Amygdala (tissue), 56 donors: ENCODE measurements around the gene CD34.
A peak's percentile ranks its signal among the peaks of the same experiment; 100 is the strongest.

Experiments
- DNase-seq, 56 donors: peaks; one replicate each; lab custom pipeline; 2025; lab: John Stamatoyannopoulos, UW

The CD34 gene

GRCh38 chr1:207910591-207911354 lies at the start of gene CD34:
TSS of gene CD34 (minus strand) at chr1:207911125. CDS start at chr1:207911080, 45 bp downstream.
- peak in 3 of 56 donors; percentile 5 to 21 (median 15) for DNase-seq

GRCh38 chr1:207960346-207960745 lies 49.4 kb upstream of the CD34 start:
- no peak for DNase-seq

GRCh38 chr1:207959910-207960309 lies 49.0 kb upstream of the CD34 start:
- no peak for DNase-seq

GRCh38 chr1:207959141-207959825 lies 48.4 kb upstream of the CD34 start:
- peak in 26 of 56 donors; percentile 8 to 65 (median 20) for DNase-seq

DNA sequence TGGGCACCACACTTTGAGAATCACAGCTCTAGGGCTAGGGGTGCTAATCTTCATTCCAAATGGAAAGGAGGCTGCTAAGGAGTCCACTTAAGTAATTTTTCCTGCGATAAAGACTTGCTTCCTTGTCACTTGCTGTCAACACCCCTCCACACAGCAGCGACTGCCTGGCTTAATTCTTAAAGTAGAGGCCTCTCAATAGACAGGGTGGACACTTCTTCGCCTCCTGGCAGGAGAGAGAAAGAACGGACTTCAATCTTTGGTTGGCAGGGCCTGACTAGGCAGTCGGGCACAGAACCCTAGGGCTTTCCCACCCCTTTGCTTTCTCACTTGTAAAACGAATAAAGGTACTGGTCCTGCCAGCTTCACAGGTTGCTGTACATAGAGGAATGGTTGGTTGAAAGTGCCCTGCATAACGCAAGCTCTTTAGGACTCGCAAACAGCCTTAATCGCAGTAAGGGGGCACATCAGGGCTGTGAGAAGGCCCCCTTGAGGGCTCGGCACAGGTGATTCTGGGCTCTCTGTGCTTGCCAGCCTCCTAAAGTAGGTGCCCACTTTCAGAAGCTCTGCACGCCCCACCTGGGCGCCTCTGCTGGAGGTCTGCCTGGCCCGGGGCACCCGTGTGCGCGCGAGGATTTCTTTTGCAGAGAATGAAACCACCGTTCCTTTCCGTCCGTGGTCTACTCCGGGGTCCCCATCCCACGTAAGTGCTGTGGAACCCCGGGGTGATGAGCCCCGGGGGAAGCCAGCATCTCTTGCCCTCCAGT lies 47.6 kb upstream of the CD34 start:
- DNase-seq: no peak

GRCh38 chr1:207956986-207957385 lies 46.1 kb upstream of the CD34 start:
- no peak for DNase-seq

- no peak for DNase-seq
Measured at GRCh38 chr1:207954104-207954503, 43.2 kb upstream of the CD34 start.

- DNase-seq: no peak
Measured at GRCh38 chr1:207952617-207953542, 42.0 kb upstream of the CD34 start.

DNA sequence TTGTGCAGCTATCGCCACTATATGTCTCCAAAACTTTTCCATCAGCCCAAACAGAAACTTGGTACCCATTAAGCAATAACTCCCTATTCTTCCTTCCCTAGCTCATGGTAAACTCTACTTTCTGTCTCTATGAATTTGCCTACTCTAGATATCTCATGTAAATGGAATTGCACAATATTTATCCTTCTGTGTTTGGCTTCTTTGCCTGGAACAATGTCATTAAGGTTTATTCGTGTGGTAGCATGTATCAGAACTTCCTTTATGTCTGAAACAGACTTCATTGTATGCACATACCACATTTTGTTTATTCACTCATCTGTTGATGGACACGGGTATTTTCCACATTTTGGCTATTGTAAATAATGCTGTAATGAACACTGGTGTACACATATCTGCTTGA lies 40.7 kb upstream of the CD34 start:
- no peak for DNase-seq

DNA sequence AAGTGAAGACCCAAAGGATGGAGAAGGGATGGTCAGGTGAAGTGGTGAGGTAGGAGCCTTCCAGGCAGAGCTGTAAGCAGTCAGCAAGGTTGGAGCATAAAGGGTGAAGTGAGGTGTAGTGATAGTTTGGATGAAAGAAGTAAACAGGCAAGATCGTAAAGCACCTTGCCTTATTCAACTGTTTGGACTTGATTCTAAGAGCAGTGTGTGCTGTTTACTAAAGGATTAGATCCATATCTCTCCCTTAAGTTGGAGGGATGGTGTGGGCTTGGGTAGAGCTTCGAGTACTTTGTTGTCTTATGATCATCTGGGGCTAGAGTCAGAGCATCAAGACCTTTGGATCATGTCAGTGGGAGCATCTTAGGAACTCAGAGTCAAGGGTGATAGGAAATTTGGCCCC lies 39.8 kb upstream of the CD34 start:
- no peak for DNase-seq

DNA sequence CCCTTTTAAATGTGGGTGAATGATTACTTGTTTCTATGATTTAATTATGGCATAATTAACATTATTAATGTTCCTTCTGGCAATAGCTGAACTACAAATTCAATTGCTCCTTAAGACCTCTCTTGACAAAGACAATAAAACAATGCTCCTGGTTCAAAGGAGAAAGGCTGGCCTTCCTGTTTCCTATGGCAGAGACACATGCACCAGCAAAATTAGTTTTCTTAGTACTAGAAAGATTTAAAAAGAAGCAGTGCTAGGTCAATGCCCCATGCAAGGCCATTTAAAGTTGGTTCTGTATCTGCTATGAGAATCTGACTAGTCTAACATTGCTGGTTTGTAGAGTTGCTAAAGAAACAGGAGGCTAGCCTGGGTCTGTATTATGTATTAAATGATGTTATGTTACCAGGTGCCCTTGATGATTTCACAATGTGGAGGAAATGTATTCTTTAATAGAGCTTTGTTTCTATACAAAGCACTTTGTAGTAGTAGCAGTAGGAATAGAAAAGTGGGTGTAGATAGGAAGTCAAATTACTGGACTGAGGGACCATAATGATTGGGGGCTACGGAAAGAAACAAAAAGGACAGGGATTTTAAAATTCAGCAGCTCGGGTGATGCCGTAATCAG lies 38.8 kb upstream of the CD34 start:
- no peak for DNase-seq

DNA sequence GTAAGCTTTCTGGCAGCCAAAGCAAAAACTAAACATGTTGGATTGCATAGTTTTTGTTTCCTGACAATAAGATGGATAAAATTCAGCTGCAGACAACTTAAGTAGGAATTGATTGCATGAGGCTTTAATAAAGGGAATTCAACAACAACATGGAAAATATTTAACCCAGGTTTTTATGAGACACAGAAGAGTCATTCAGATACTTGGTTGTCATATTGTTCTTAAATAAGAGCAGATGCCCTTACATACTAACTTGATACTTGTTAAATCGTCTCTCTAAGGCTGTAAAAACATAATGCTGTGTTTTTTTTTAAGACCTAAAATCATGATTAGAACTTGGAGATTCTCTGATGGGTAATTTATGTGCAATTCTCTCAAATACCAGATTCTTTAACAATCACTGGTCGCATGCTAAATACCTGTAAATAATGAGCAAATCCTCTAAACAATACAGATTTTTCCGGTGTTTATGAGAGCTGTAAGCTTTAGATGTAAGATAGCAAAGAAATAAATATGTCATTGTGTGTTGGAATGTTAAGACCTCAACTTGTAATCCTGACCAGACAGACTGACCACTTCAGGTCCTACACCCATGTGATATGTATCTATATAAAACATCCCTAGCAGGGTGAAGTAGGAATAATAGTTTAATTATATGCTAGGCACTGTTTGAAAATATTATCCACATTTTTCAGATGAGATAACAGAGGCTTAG lies 37.8 kb upstream of the CD34 start:
- no peak for DNase-seq

DNA sequence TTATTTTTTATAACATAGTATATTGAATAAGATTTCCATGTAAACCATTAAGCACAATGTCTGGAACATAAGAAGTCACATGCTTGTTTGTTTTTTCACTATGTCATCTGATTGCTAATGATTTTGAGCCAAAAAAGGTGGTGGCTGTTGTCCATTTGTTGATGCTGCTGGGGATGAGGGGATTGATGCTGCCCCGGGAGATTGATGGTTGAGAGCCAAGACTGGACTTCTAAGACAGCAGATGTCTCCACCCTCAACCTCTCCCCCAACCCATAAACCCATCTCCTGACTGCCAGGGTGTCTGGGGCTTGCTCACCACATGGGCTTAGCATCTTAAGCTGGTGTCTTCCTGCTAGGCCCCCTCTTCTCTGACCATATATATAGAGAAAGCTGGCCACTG lies 35.8 kb upstream of the CD34 start:
- DNase-seq: no peak

GRCh38 chr1:207944571-207944970 lies 33.6 kb upstream of the CD34 start:
- DNase-seq: no peak

GRCh38 chr1:207942337-207942741 lies 31.4 kb upstream of the CD34 start:
- peak in 1 of 56 donors; percentile 10 for DNase-seq

DNA sequence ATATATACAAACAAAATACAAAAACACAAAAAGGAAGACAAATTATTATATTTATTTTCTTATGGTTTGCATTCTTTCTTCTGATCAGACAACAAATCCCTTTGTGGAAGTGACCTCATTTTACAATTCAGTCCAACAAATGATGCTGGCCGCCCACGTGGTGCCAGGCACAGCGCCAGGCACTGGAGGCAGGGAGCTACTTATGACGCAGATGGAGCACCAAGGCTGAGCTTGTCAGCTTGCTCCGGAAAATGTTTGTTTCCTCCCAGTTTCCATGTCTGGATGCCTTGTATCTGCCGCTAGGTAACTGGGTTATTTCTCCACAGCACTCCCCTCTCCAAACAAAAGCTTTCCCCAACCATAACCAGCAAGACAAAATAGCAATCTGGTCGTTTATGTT lies 30.7 kb upstream of the CD34 start:
- peak in 44 of 56 donors; percentile 11 to 78 (median 41) for DNase-seq

- DNase-seq: no peak
Measured at GRCh38 chr1:207938016-207938415, 27.1 kb upstream of the CD34 start.

- DNase-seq: no peak
Measured at GRCh38 chr1:207937204-207937603, 26.3 kb upstream of the CD34 start.

DNA sequence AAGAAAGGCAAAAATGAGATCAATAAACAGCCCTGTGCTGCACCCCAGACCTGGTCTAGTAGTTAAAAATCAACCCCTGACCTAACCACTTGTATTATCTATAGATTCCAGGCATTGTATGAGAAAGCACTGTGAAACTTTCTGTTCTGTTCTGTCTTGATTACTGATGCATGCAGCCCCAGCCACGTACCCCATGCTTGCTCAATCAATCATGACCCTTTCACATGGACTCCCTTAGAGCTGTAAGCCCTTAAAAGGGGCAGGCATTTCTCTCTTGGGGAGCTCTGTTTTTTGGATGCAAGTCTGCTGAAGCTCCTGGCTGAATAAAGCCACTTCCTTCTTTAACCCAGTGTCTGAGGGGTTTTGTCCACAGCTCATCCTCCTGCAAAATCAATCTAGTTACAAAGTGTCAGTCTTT lies 24.2 kb upstream of the CD34 start:
- no peak for DNase-seq
